Muscle of arm (tissue), 12 donors: ENCODE data around the gene SMAD5. TPM values are rescaled to one million over a fixed set of nuclear protein-coding genes. Genes with fewer than 3 reads are reported as not detected.

Experiments used
- DNase-seq: peaks from one replicate; pipeline ENCODE4 v3.0.0-alpha.2; 2013
- polyA plus RNA-seq, 12 donors: library from polyadenylated mRNA; unstranded; fragments of 120-200 nt; gene quantifications; one replicate each; pipeline ENCODE4 v1.2.1, GENCODE V29; 2013; ENCODE audit not compliant: insufficient read length in 12 of 12

Gene SMAD5
- polyA plus RNA-seq, 12 donors = 36.5 to 58.5 (median 47.6) TPM; not detected in 1

DNA sequence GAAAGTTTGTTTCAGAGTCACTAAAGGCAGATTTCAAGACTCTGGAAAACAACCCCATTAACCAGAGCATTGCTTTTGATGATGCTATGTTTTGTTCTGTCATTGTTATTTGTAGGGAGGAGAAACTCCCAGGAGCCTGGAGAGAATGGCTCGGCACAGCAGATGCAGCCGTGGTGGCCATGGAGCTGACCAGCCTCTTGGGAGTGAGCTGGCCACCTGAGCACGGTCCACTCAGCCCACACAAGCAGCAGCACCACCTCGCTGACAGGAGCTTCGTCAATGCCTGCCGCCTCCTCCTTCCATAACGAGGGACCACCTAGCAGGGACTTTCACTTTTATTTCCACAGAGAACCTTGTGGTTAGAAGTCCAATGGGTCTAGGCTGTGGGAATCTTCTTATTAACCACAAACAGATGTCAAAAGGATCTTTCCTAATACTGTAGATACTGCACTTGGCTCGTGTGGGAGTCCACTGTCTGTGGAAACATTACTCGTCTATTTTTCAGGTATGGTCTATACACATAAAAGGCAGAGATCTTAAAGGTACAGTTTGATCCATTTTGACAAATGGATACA lies 81.4 kb downstream of the SMAD5 start:
- no peak for DNase-seq

GRCh38 chr5:136215812-136216211 lies 83.2 kb downstream of the SMAD5 start:
- DNase-seq = no peak

GRCh38 chr5:136216230-136216629 lies 83.6 kb downstream of the SMAD5 start:
- DNase-seq = no peak

- no peak for DNase-seq
These were observed 88.7 kb downstream of the SMAD5 start for GRCh38 chr5:136221340-136221739.

DNA sequence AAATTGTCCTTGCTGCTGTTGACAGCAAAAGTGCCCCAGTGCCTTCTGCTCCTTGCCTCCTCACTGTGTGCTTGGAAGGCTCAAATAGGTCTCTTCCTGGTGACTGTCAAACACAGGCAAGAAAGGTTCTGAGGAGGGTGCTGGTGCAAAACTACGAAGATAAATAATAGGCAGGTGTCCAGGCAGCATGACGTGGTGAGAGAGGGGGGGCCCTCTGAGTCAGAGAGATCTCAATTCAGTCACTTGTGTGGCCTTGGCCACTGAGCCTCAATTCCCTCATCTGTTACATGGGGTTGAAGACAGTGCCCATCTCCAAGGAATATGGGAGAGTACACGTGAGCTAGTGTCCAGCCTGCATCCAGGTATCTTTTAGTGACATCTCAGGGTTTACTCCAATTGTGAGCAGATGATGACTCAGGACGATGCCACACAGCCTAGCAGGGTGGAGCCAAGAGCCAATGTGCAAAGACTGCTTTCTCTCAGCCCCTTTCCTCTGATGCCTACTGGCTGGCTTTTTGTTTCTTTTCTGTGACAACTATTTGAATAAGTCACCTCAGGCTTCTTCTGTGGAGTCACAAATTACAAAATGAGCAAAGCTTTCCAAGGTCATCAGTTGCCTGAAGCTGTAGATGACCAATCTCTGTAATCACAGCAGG lies 90.1 kb downstream of the SMAD5 start:
- DNase-seq = no peak

DNA sequence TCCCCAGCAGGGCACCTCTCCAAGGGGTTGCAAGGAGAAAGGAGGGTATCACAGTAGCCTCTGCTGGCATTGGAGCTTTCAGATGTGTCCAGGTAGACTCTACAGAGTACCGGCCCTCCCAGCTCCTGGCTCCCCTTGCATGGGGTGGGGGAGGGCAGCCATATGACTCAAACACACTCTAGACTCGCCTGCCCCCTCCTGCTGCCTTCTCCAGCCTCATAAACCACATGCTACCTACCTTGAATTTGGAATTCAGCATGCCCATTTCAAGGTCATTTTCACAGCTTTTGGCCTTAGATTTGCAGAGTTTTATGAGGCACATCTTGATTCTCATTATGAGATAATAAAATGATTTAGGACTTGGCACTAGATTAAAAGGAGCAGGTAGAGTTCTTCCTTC lies 93.2 kb downstream of the SMAD5 start:
- DNase-seq = no peak

DNA sequence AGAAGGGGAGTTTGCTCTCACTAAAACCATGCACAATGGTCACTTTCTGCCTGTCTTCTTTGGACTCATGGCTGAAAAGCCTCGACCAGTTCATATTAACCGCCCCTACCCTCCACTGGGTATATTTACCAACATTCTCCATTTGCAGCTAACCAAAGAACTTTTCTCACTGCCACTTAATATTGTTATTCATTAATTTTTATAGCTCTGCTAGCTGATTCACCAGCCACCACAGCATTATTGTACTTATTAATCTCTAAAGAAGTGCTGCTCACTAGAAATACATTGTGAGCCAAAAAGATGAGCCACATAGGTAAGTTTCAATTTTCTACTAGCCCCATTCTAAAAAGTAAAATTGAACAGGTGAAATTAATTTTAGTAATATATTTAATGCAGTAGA lies 93.8 kb downstream of the SMAD5 start:
- DNase-seq = no peak

- DNase-seq = no peak
These were observed 95.6 kb downstream of the SMAD5 start for GRCh38 chr5:136228136-136228757.

DNA sequence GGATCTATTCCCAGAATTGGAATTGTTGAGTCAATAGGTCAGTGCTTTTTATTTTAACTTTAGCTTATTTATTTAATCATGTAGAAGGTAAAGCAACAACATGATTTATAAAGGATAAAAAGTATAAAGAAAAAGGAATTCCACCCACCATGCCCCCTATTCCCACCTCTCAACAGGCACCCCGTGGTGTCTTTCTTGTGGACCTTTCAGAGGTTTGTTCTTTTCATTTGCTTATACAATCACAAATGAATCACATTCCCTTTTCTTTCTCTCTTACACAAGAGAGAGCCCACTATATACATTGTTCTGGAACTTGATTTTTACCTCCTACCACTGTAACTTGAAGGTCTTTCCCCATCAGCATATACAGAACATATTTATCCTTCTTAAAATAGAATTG lies 97.5 kb downstream of the SMAD5 start:
- no peak for DNase-seq

- DNase-seq = no peak
These were observed 99.7 kb downstream of the SMAD5 start for GRCh38 chr5:136232316-136232715.

Other genes starting within 250 kb of the SMAD5 start
- not detected for gene IL9, start 237.0 kb upstream of the SMAD5 start, polyA plus RNA-seq
- gene LECT2, start 177.9 kb upstream of the SMAD5 start, polyA plus RNA-seq = under 1 TPM in 3 of 12 donors, not detected in 9; 0.19 to 0.88 (median 0.19) TPM
- 100 to 1,000 TPM in 10 of 12 donors, 10 to 100 TPM in 1, not detected in 1; 85.2 to 354 (median 186) TPM for gene TGFBI, start 103.9 kb upstream of the SMAD5 start, polyA plus RNA-seq
- under 1 TPM in 5 of 12 donors, not detected in 7; 0.07 to 0.24 (median 0.11) TPM for gene SMIM32, start 60.3 kb downstream of the SMAD5 start, polyA plus RNA-seq
- gene TRPC7, start 232.7 kb downstream of the SMAD5 start, polyA plus RNA-seq = not detected